Activated B cell treated with CpG ODN at 0.5 μM for 24 hours (primary cell): Measurements from ENCODE around the gene PCDHGC3. TPM values are rescaled to one million over a fixed set of nuclear protein-coding genes. Genes with fewer than 3 reads are reported as not detected.

Source experiments
- ATAC-seq: fragments of 200-7000 bp; cut with Tn5 transposase; one replicate; pipeline ENCODE4 v1.10.0; 2021; ENCODE audit warnings: low read depth, mild to moderate bottlenecking, moderate library complexity
- CTCF ChIA-PET: fragments of 350-600 bp; sonication (Branson Sonifier 250); formaldehyde crosslinking; loops from one replicate; lab custom pipeline; 2021; ENCODE audit warnings: antibody characterized with exemption; lab: Charles Lee
- POLR2A ChIA-PET: fragments of 350-600 bp; sonication (Branson Sonifier 250); formaldehyde crosslinking; loops from one replicate; lab custom pipeline; 2021; ENCODE audit warnings: antibody characterized with exemption; lab: Charles Lee
- DNase-seq: peaks from one replicate; pipeline ENCODE4 v3.0.0; 2022
- H3K27ac Mint-ChIP-seq: one replicate; pipeline ENCODE4 v1.8.0; 2020; ENCODE audit warnings: mixed read lengths
- H3K27me3 Mint-ChIP-seq: one replicate; pipeline ENCODE4 v1.8.0; 2021; ENCODE audit warnings: mixed read lengths
- H3K36me3 Mint-ChIP-seq: one replicate; pipeline ENCODE4 v1.8.0; 2021; ENCODE audit warnings: low read depth, mixed read lengths
- H3K4me1 Mint-ChIP-seq: one replicate; pipeline ENCODE4 v1.8.0; 2021; ENCODE audit warnings: mixed read lengths
- H3K4me3 Mint-ChIP-seq: one replicate; pipeline ENCODE4 v1.8.0; 2020; ENCODE audit warnings: mild to moderate bottlenecking, mixed read lengths
- H3K9me3 Mint-ChIP-seq: one replicate; pipeline ENCODE4 v1.8.0; 2020; ENCODE audit warnings: mixed read lengths
- CTCF ChIP-seq: fragments of 200-600 bp; IDR thresholded peaks from one replicate; pipeline ENCODE4 v1.8.0; 2022; ENCODE audit warnings: antibody characterized with exemption, mild to moderate bottlenecking
- intact Hi-C: fragments of 100-400 bp; cut with micrococcal nuclease; formaldehyde crosslinking; loops from one replicate; pipeline ENCODE4 v1.15.1; 2024
- total RNA-seq: library from RNA; stranded (reverse); gene quantifications from 2 replicates; pipeline ENCODE4 v1.2.3, GENCODE V29; 2022

PCDHGC3 gene
- total RNA-seq, 1 donor from 2014 or later = 3.3 TPM

DNA sequence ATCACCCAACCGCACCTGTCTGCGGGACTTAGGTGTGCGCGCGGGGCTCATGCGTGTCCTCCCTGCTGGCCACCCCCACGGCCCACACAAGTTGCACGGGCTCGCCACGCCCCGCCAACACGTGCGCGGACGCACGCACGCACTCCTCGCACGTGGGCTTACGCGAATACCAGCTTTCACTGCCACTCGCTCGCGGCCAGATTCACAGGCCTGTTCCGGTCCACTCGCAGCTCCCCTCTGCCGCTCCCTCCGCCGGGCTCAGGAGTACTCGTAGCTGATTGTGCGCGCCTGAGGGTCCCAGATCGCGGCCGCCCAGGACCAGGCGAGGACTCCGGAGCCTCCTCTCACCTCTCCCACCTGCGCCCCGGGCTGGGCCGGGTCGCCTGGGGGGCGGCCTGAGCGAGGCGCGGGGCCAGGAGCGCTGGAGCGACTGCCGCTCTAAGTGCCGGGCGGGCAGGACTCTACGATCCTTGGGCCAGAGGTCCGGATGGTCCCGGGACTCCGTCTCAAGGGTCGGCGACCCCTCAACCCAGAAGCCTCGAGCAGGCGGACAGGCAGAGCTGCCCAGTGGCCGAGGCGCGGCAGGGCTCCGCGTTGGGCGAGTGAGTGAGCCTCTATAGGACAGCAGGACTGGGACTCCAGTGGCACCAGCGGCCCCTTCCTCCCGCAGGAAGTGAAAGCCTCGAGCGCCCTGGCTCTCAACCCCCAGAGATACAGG, 16.6 kb downstream of the PCDHGC3 start:
- DNase-seq = no peak
- POLR2A ChIA-PET = interaction anchor here (0.6 to 2.9 kb wide), 5 partner anchors 16 to 30 kb away, joined by 3 to 9 read pairs (median 4); no protein-coding TSS in a partner anchor
- peaks cover 18% of the 10 kb centered on the region for H3K4me1 Mint-ChIP-seq

DNA sequence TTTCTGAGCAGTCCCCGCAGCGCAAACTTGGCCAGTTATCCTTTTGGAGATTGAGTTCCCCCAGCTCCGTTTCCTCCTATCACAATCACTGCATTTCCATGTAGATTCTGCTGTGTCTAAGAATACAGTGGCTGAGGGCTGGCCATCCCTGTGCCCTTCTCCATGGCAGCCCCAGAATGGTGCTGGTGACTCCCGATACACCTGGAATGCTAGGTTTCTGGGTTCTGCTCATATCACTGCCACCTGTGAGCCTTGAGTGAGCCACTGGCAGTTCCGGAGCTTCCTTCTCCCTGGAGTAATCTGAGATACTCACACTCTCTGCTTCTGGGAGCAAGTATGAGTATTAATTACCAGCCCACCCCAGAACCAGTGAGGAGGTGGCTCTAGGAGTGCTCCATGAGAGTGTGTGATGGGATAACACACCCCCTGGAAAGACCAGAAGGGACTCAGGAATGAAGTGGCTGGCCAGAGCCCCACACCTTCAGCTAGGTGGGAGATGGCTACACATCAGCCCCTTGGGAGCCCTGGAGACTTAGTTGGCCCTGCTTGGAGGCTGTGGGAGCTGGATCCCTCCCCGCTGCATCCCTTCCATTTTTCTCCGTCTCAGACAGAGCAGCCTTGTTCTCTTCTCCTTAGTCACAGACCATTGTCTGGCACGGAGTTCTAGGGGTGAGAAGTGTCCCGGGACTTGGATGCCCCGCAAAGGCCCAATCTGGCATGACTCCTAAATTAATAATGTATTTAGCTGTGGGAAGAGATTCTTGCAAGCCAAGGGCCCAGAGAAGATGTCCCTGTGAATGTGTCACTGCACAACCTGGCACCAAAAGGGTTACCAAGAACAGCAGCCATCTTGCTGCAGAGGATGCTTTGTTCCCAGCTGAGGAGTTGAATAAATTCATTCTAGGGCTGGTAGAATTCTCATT, 18.0 kb downstream of the PCDHGC3 start:
- intact Hi-C loops = loop anchor here (2.0 kb wide), 1 partner anchor 17 kb away; no protein-coding TSS in a partner anchor
- no peaks in the 10 kb centered on the region for H3K9me3 Mint-ChIP-seq
- CTCF ChIA-PET = no interaction called here

More for the DNA sequence above, 16.6 kb downstream of the PCDHGC3 start:
- CTCF ChIA-PET = interaction anchor here (0.6 to 1.1 kb wide), 3 partner anchors 20 to 72 kb away, joined by 3 to 7 read pairs (median 4); no protein-coding TSS in a partner anchor
- Mint-ChIP-seq H3K27ac (no peak overlapping the region), H3K4me3 (peak overlapping the region; percentile 81), H3K9me3 (no peaks in the 10 kb centered on the region), H3K27me3 (peaks cover 38% of the 10 kb centered on the region), H3K36me3 (no peaks in the 10 kb centered on the region)
- peak; percentile 70 for ATAC-seq
- intact Hi-C loops = loop anchor here (1.0 to 2.0 kb wide), 4 partner anchors 8 to 20 kb away; no protein-coding TSS in a partner anchor
- TF ChIP-seq CTCF = no peak

DNA sequence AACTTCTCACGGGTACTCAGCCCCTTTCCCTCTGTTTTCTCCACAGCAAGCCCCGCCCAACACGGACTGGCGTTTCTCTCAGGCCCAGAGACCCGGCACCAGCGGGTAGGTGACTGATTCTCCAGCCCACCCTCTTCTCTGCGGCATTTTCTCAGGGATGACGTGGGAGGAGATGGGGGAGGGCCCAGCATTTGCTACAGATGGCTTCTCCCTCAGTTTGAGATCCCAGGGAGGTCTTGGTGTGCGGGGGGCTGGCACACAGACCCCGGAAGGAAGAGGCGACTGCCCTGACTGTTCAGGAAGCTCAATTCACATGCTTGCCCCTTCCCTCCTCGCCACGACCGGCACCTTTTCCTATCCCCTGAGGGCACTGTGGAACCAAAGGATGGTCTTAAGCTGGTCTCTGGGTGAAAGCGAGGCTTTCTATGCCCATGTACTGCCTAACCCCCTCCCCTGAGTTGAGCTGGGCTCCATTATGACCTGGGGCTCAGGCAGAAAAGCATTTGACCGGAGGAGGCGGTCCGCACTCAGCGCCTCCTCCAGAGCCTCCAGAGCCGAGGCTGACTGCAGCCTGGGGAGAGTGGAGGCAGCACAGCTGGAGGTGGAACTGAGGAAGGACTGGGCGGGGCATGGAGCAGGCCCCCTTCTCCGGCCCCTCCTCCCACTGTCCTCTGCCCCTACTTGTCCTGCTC, 19.1 kb downstream of the PCDHGC3 start:
- Mint-ChIP-seq H3K4me3 (no peak overlapping the region), H3K27ac (no peak overlapping the region), H3K27me3 (peaks cover 27% of the 10 kb centered on the region), H3K9me3 (no peaks in the 10 kb centered on the region), H3K4me1 (peaks cover 18% of the 10 kb centered on the region), H3K36me3 (no peaks in the 10 kb centered on the region)
- TF ChIP-seq CTCF = no peak
- ChIA-PET CTCF (no interaction called here), POLR2A (no interaction called here)
- ATAC-seq (no peak), DNase-seq (no peak)
- intact Hi-C loops = no loop called here

More for the DNA sequence above, 18.0 kb downstream of the PCDHGC3 start:
- POLR2A ChIA-PET = interaction anchor here (1.1 to 2.9 kb wide), 4 partner anchors 14 to 29 kb away, joined by 3 to 9 read pairs (median 4); no protein-coding TSS in a partner anchor
- Mint-ChIP-seq H3K27me3 (peaks cover 34% of the 10 kb centered on the region), H3K27ac (no peak overlapping the region), H3K36me3 (no peaks in the 10 kb centered on the region), H3K4me3 (no peak overlapping the region), H3K4me1 (peaks cover 18% of the 10 kb centered on the region)
- ATAC-seq (no peak), DNase-seq (no peak)
- TF ChIP-seq CTCF = no peak

GRCh38 chr5:141495453-141495811, 19.7 kb downstream of the PCDHGC3 start:
- Mint-ChIP-seq H3K4me3 (no peak overlapping the region), H3K27me3 (peaks cover 22% of the 10 kb centered on the region), H3K36me3 (no peaks in the 10 kb centered on the region), H3K27ac (no peak overlapping the region), H3K9me3 (no peaks in the 10 kb centered on the region), H3K4me1 (peaks cover 18% of the 10 kb centered on the region)
- ATAC-seq = no peak
- TF ChIP-seq CTCF = no peak
- intact Hi-C loops = no loop called here
- POLR2A ChIA-PET = no interaction called here
- CTCF ChIA-PET = no interaction called here
- no peak for DNase-seq
